Measurements from ENCODE around the gene IL15RA.
"Not testable (repeated sequence)": the region's sequence is repeated elsewhere in the genome, so short reads cannot be mapped to it uniquely, and the experiment has no call there.

Gene IL15RA

DNA sequence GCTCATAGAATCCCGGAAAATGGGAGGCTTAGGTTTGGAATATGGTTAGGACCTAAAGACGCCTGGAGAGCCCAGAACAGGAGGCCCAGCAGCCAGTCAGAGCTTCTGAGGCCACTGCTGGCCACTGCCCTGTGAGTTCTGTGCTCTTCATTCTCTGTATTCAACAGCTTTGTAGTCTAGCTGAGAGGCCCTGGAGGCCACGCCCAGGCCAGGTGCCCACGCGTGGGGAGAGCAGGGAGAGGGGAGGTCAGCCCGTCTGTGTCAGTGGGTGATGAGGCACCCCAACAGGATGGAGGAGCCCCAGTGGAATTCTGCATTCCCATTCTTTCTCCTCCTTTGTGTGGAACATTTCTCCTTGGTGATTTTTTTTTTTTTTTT lies 29.1 kb downstream of the IL15RA start:
- no peak for DNase-seq

DNA sequence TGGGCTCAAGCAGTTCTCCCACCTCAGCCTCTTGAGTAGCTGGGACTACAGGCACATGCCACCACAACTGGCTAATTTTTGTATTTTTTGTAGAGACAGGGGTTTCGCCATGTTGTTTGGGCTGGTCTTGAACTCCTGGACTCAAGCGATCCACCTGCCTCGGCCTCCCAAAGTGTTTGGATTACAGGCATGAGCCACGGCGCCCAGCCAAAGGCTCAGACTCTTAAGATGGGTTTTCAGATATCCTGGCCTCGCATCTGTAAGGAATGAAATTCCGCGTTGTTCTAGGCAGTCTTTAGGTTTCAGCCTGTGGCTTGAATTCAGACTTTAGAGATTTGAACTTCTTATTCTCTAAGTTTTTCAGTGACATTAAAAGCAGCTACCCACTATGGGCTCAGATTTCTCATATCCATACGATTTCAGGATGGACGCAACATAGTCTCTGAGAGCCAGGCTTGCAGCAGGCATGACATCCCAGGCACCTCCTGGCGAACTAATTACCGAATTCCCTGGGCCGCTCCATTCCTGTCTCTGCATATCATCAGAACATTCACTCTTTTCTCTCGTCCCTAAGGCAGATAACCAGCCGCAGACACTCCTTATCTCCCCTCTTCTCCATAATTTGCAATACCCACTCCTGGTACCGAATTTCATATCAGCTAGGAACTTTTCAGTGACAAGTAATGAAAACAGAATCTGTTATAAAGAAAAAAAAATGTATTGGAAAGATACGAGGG lies 29.7 kb downstream of the IL15RA start:
- DNase-seq = no peak

DNA sequence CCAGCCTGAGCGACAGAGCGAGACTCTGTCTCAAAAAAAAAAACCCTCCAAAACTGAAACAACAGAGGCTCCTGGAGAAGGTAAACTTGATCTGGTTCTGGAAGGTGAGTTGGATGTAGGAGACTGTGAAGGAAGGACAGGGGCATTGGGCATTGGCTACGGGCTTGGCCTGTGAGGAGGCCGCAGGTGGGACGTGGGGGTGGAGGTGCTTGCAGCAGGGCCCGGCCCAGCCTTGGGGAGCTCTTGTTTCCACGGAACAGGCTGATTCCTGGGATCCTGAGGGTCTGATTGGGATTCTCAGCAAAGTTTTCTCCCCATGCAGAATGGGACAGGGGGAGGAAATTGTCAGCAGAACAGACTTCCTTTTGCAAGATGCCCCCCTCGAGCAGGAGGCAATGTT lies 30.6 kb downstream of the IL15RA start:
- DNase-seq = no peak

DNA sequence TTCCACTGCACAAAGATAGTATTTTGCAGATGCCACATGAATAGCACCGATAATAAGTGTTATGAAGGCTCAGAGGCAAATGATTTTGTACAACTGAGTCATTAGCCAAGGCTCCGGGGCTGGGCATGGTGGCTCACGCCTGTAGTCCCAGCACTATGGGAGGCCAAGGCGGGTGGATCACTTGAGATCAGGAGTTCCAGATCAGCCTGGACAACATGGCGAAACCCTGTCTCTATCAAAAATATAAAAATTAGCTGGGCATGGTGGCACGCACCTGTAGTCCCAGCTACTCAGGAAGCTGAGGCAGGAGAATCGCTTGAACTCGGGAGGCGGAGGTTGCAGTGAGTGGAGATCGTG lies 30.9 kb downstream of the IL15RA start:
- not testable (repeated sequence) for DNase-seq

DNA sequence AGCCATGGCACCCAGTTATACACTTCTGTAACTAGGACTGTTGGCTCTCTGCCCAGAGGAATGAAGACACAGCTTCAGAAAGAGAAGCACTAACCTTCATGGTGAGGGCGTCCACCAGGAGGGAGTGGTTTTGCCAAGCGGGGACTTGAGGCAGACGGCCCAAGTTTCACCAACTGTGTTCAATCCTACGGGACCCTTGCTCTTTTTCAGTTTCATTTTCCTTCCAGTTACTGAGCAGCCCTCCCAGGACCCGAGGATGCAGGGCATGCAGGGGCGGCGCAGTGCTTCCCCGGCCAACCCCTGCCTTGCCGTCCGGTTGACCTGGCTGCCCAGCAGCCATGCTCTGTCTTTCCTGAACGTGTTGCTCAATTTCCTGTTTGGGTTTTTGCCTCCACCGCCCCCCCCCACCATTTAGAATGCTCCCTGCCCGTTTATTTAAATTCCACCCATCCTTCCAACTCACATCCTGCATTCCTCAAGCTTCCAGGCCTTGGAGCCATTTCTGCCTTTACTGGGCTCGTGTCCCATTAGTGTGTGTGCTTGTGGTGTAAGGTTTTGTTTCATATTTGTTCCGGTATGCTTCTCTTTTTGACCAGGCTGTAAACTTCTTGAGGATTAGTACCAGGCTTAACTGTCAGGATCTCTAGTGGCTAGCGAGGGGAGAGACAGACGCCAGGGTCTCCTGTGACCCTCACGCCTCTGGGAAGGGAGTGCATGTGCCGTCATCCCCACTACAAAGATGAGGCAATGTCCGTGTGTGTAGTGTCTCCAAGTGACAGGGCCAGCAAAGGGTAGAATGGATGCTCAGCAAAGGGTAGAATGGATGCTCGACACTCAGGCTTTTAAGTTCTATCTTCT lies 31.6 kb downstream of the IL15RA start:
- DNase-seq = no peak

DNA sequence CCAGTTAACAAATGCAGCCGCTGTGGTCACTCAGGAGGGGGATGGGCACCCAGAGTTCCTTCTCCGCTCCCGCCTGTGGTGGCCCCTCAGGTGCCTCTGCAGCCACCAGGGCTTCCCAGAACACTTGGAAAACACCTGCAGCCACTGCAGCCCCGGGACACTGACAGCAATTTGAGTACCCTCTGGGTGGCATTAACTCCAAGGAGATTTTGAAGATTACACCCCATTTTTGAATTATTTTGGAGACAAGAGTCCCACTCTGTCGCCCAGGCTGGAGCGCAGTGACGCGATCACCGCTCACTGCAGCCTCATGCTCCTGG lies 32.2 kb downstream of the IL15RA start:
- no peak for DNase-seq

DNA sequence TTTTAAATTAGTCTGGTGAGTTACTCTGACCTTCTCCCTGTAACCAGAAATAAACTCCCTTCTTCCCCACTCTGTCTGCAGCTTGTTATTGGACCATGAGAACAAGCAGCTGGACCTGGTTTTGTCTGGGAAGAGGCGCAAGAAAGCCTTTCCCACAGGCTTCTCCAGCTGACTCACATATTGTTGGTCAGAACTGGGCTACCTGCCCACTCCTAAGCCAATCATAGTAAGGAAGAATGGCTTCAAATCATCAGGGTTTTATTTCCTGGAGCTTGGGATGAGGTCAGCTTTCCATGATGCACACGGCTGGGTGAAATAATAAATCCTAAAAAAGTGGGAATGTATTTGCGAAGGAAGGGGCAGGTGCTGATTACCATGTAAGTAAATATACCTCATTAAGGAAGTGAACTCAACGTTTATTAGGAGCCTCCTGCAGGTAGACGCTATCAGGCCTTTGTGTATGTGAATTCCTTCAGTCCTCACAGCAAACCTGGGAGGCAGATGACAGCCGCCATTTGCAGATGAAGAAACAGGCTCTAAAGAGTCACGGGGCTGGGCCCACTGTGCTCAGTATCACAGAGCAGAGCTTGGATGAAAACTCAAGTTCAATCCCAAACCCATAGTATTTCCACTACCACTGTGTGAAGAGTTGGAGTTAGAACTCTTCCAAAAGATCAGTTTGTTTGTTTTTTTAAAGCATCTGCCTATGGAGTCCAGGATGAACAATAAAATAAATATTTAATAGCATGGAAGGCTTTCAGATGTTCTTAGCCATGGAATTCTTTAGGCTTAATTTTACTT lies 32.8 kb downstream of the IL15RA start:
- DNase-seq = no peak

DNA sequence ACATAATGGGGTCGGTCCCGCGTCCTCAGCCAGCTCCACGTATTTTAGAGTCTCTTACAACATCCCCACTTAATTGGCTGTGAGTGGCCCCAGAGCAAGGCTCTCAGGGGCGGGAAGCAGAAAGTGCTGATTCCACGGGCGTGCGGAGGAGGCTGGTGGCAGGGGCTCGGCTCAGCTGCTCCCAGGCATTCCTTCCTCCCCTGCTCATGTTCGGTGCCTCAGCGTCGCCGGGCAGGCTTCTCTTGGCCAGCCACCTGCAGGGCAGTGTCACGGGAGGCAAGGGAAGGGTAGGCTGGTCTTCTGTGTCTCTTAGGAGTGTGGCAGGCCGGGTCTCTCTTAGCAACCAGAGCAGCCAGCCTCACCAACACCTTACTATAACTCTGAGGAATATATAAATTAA lies 33.8 kb downstream of the IL15RA start:
- DNase-seq = no peak

DNA sequence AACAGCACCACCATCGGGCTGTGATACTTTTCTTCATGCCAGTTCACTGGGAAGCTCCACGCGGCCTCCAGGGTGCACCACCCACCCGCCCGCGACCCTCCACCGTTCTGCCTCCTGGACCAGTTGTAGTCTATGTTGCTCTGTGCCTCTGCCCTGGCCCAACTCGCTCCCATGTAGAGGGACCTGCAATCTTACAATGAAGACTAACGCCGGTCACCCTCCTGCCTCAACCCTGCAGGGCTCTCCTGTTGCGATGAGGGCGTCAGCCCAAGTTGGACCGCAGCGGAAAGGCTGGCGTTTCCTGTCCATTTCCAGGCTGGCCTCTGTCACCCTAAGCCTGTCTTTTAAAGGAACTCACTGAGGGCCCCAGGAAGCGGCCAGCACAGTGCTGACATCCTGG lies 34.9 kb downstream of the IL15RA start:
- no peak for DNase-seq

DNA sequence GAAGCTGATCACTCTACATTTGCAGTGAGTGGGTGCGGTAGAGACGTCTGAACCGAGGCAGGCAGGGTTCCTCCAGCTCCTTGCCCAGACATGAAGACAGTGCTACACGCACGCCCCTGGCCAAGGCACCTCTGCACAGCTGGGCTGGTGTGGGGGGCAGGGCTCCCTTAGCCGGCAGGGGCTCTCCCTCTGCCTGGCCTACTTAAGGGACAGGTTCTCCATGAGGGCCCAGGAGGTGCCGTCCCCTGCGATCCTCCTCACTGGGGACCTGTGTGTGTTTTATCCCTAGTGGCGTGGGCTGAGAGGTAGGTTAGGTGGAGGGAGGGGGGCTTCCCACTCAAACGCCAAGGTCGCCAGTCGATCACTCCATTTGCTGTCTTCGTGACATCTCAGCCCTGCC lies 35.3 kb downstream of the IL15RA start:
- DNase-seq = no peak

DNA sequence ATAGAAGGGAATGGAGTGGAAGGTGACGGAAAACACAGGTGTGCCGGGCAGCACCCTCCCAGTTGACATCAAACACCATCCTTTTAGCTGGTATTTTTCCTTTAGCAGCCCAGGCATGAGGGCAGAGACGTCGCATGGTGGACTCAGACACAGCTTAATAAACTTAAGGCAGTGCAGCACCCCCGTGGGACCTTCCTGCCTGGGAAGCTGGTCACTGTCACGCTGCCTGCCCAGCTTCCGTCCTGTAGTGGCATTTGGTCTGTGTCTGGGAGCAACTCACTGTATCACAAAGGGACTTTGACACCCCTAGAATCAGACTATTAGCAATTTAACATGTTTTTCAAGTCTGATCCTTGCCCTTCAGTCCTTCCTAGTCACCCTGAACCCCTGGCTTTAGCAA lies 35.8 kb downstream of the IL15RA start:
- DNase-seq = no peak

DNA sequence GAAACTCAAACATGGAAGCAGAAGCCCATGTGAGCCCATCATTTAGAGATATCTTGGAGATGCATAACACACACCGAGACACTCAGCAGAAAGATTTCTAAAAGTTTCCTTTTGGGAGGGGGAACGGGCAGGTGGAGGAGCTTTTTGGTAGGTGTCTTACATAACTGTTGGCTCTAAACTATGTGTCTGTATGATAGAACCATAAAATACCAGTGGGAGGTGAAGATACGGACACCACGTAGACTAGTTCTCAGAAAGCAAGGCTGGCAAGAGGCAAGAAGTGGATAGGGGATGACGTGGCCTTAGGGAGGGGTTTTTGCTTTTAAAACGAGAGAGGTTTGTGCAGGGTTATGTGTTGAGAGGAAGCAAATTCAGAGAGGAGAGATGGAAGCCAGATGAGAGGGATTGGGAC lies 36.5 kb downstream of the IL15RA start:
- DNase-seq = no peak

DNA sequence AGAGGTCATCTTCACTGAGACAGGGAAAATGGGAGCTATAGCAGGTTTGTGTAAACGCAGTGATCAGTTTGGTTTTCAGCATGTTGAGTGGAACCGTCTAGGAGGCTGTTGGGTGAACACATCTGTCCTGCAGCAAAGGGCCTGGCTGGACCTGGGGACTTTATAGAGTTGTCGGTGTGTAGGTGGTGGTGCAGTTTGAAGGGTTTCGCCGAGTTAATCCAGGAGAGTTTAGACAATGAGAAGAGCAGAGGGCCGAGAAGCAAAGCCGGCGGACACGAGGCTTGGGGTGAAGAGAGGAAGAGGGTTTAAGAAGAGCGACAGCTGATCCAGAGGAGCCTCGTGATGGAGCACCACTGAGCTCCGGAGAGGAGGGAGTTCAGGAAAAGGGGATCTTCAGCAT lies 39.1 kb downstream of the IL15RA start:
- no peak for DNase-seq

DNA sequence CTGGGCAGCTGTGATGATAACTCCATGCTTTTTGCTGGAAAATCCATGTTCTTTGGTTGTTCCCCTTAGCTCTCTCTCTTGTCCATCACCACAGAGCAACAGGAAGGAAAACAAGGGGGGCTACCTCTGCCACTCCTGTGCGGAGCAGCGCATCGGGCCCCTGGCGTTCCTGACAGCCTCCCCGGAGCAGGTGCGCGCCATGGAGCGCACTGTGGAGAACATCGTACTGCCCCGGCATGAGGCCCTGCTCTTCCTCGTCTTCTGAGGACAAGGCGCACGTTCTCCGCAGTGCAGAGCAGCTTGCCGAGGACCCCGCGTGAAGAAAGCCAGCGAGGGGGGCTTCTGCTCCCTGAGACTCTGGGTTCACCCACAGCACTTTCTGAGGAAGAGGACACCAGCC lies 40.3 kb downstream of the IL15RA start:
- DNase-seq = no peak

DNA sequence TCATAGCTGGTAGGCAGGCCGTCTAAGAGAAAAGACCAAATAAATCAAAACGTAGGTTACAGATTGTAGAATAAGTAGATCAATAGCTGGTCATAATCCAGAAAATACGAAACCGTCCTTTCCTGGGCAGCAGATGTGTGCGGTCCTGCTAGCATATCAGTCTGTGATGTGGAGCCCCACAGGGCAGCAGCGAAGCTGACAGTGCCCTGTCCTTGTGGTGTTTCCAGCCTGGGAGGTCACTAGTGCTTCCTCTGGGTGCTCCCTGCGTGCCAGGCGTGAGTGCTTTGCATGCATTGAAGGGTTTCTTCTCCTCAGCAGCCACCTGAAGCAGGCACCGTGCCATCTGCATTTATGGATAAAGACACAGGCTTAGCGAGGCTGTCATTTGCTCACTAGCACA lies 41.7 kb downstream of the IL15RA start:
- DNase-seq = no peak

DNA sequence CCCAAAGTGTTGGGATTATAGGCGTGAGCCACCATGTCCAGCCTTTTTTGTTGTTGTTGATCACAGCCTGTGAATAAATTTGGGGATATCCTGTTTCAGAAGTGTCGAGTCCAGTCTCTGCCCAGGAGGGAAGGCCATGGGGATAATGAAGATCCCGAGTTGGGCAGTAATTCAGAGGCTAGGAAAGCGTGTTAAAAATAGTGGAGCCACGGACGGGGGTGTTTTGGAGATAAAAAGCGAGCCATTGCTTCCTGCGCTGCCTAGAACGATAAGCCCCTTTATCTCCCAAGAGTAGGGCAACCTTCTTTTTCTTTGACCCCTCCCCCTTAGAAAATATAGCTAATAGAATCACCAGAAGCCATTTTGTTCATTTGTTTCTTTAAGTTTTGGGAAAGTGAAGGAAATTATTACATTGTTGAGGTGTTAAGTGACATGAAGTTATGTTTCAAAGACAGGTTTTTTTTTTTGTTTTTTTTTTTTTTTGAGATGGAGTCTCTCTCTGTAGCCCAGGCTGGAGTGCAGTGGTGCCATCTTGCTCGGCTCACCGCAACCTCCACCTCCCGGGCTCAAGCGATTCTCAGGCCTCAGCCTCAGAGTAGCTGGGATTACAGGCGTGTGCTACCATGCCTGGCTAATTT lies 43.3 kb downstream of the IL15RA start:
- no peak for DNase-seq

DNA sequence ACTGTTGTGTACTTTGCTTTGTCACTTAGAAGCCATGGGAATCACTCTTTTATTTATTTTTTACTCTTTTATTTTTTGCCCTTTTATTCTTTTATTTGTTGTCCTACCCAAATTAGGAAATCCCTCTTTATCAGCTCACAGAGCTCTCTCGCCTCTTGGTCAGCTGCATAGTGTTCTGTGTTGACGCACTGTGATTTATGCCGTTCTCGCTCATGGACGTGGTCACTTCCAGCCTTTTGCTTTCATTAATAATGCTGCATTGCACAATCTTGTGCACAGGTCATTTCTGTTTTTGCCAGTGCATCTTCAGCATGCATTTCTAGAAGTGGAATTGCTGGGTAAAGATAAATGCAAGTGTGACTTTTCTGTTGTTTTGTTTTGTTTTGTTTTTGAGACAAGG lies 45.0 kb downstream of the IL15RA start:
- no peak for DNase-seq

DNA sequence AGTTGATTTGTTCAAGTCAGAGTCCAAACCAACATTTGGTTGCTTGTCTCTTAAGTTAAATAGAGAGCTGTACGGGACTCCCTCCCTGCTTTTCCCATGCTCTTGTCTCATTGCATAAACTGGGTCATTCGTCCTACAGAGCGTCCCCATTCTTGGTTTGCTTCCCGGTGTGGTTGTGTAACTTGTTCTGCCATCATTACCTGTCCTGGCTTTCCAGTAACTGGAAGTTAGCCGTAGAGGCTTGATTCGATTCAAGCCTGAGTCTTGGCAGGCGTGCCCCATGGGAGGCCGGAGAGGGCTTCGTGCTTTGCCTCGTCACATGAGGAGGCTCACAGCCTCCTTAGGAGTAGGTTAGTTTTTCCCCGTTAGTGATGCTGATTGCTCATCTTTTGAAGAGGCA lies 47.1 kb downstream of the IL15RA start:
- no peak for DNase-seq

DNA sequence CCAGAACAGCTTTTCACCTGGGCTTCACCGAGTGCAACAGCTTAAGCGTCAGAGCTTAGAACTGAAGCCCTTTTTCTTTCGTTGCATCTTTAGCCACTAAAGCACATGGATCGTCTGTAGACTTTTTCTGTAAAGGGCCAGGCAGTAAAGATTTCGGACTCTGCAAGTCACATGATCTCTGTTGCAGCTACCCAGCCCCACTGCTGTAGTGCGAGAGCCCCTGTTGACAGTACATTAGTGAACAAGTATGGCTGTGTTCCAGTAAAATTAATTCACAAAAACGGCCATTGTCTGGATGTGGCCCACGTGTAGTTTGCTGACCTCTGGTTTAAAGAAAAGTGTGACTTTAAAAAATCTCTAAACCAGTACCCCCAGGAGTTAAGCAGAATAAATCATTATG lies 47.9 kb downstream of the IL15RA start:
- DNase-seq = no peak

DNA sequence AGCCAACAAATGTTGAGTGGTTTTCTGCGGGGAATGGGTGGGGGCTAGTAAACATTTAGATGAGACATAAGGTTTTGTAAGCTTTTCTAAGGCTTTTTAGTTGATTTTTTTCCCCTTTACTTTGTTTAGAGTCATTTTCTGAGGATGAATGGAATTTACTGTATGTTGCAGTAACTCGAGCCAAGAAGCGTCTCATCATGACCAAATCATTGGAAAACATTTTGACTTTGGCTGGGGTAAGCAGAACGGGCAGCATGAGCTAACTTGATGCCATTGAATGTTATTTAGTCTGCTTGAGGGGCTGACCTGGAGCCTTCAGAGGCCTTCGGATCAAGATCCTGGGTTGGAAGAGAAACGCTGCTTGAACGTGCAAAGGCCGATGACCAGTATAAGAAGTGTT lies 50.0 kb downstream of the IL15RA start:
- no peak for DNase-seq

DNA sequence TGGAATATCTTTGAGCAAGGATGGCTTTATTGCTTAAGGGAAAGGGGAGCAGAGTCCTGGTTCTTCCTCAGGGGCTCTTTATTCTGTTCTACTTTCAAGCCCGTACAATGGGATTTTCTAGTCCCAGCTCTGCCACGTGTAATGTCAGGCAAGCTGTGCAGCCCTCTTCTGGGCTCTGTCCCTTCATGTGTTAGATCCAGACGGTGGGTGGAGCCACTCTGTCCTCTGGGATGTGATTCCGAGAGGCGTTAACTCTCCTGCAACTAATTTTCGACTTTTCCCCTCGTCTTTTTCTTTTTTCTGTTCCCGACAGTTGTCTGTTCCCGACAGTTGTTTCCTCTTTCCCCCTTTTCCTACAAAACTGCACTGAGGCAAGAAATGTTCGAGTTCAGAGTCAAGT lies 52.5 kb downstream of the IL15RA start:
- DNase-seq = no peak

DNA sequence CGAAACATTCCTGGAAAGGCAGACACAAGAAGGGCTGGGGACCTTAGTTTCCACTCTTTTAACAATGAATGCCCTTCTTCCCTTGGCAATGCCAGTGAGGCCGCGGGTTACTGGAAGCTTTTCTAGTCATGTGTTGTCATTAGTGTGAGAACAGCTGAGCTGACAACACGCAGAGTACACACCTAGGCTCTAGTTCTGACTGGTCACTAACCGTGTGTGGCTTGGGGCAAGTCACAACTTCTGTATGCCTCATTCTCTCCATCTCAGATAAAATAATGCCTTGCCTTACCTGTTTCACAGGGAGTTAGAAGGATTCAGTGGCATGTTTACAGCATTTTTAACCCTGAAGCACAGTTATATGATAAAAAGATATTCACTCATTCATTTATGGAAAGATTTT lies 55.6 kb downstream of the IL15RA start:
- DNase-seq = no peak

DNA sequence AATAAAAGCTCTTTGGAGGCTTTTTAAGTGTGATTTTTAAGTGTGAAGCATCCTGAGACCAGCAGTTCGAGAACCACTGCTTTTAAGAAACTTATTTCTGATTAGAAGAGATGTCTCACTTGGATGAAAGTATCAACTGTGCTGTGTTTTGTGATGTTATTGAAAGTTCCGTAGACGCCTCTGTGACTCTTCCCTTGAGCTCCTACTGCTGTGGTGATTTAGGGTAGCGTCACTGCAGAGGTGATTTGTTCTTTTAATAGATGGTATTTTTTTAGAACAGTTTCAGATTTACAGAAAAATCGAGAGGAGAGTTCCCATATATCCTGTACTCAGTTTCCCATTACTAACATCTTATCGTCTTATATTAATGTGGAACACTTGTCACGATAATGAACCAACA lies 57.8 kb downstream of the IL15RA start:
- no peak for DNase-seq

DNA sequence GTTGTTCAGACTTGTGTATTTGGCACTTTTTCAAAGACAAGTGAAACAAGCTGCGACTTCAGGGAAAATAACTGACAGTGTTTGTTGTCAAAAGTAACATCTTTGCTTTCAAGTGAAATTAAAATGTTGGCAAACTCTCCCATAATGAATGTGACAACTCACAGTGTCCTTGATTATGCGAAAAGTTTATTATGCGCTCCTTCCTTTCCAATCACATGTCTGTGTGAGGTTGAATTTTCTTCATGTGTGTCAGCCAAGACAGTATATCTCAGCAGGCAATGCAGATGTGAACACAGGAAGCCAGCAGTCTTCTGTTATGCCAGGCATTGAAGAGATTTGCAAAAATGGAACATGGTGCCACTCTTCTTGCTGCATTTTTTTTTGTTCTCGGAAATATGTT lies 58.6 kb downstream of the IL15RA start:
- no peak for DNase-seq

All from NCI-H1436 treated with DMSO at 0.1 percent for 48 hours (cell line).